Esophagus squamous epithelium (tissue), 4 donors: Measurements from ENCODE around the gene TMEM129.

Source experiments
- CTCF ChIP-seq, 6 experiments: fragments of 450-650 bp in 4 of 6; fragments of 200-600 bp in 2 of 6; sonication (generic) in 2 of 6; IDR thresholded peaks; one replicate each; pipeline ENCODE4 v1.5.1; 2016 to 2019; ENCODE audit warnings: antibody characterized with exemption in 6 of 6, mild to moderate bottlenecking in 4 of 6, moderate library complexity in 4 of 6
- POLR2A ChIP-seq, 4 donors: fragments of 450-650 bp; IDR thresholded peaks; one replicate each; pipeline ENCODE4 v1.6.1; 2017; ENCODE audit warnings: antibody characterized with exemption in 4 of 4, mild to moderate bottlenecking in 4 of 4, moderate library complexity in 3 of 4

DNA sequence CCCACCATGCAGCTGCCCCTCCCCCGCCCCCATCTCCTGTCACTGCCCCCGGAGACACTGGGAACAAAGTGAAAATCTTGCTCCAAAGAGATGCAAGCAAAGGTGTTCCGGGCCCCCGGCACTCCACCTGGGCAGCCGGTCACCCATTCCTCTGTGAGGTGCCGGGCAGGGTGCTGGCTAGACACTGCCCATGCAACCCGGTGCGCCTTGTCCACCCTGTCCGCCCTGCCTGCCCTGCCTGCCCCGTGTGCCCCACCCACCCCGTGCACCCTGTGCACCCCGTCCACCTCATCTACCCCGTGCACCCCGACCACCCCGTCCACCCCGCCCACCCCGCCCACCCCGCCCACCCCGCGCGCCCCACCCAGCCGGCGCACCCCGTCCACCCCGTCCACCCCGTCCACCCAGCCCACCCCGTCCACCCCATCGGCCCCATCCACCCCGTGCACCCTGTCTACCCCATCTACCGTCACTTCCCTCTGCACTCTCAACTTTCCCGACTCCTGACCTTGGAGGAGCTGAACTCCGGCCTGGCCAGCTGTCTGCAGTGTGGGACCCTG, 40.1 kb upstream of the TMEM129 start:
- TF ChIP-seq CTCF (IDR thresholded peaks at IDR 0.05): no peak
- TF ChIP-seq POLR2A (IDR thresholded peaks at IDR 0.05): no peak
